Measurements from ENCODE around the gene TCAP. TPM values are rescaled to one million over a fixed set of nuclear protein-coding genes. Genes with fewer than 3 reads are reported as not detected.
A peak's percentile ranks its signal among the peaks of the same experiment; 100 is the strongest.
"Not testable (repeated sequence)": the region's sequence is repeated elsewhere in the genome, so short reads cannot be mapped to it uniquely, and the experiment has no call there.

Gene TCAP
- total RNA-seq, 1 experiment from 2014 or later: 0.91 TPM

- in situ Hi-C loops (cut with HindIII; ENCODE audit: low pct_unique_long_range_greater_than_20kb, low sequenced_read_pairs): loop anchor here (25.0 kb wide), 1 partner anchor 152 kb away; no protein-coding TSS in a partner anchor
- no peak for DNase-seq (ENCODE audit: low read depth)
Measured at GRCh38 chr17:39688945-39689344, 23.8 kb downstream of the TCAP start.

- in situ Hi-C loops (cut with HindIII; ENCODE audit: low pct_unique_long_range_greater_than_20kb, low sequenced_read_pairs): loop anchor here (25.0 kb wide), 1 partner anchor 157 kb away; no protein-coding TSS in a partner anchor
Measured at GRCh38 chr17:39694593-39694992, 29.4 kb downstream of the TCAP start.

GRCh38 chr17:39695089-39695474, 29.9 kb downstream of the TCAP start:
- in situ Hi-C loops (cut with HindIII; ENCODE audit: low pct_unique_long_range_greater_than_20kb, low sequenced_read_pairs): loop anchor here (25.0 kb wide), 1 partner anchor 158 kb away; no protein-coding TSS in a partner anchor
- DNase-seq (ENCODE audit: low read depth): no peak

More at GRCh38 chr17:39694593-39694992, 29.4 kb downstream of the TCAP start:
- DNase-seq (ENCODE audit: low read depth): no peak

GRCh38 chr17:39696731-39697130, 31.6 kb downstream of the TCAP start:
- in situ Hi-C loops (cut with HindIII; ENCODE audit: low pct_unique_long_range_greater_than_20kb, low sequenced_read_pairs): loop anchor here (25.0 kb wide), 1 partner anchor 159 kb away; no protein-coding TSS in a partner anchor
- DNase-seq (ENCODE audit: low read depth): no peak

GRCh38 chr17:39697961-39698360, 32.8 kb downstream of the TCAP start:
- no peak for DNase-seq (ENCODE audit: low read depth)
- in situ Hi-C loops (cut with HindIII; ENCODE audit: low pct_unique_long_range_greater_than_20kb, low sequenced_read_pairs): loop anchor here (25.0 kb wide), 1 partner anchor 161 kb away; no protein-coding TSS in a partner anchor

GRCh38 chr17:39699157-39699817, 34.1 kb downstream of the TCAP start:
- in situ Hi-C loops (cut with HindIII; ENCODE audit: low pct_unique_long_range_greater_than_20kb, low sequenced_read_pairs): loop anchor here (25.0 kb wide), 1 partner anchor 162 kb away; no protein-coding TSS in a partner anchor
- not testable (repeated sequence) for DNase-seq (ENCODE audit: low read depth)

- peak; percentile 80 for DNase-seq (ENCODE audit: low read depth)
- in situ Hi-C loops (cut with HindIII; ENCODE audit: low pct_unique_long_range_greater_than_20kb, low sequenced_read_pairs): loop anchor here (25.0 kb wide), 1 partner anchor 162 kb away; no protein-coding TSS in a partner anchor
Measured at GRCh38 chr17:39699818-39700147, 34.6 kb downstream of the TCAP start, which contains the start of gene ERBB2. TSS of gene ERBB2 (plus strand) at chr17:39700064. CDS start at chr17:39700239, 175 bp downstream.

GRCh38 chr17:39700148-39700987, 35.2 kb downstream of the TCAP start:
- in situ Hi-C loops (cut with HindIII; ENCODE audit: low pct_unique_long_range_greater_than_20kb, low sequenced_read_pairs): no loop called here

GRCh38 chr17:39701012-39701783, 36.0 kb downstream of the TCAP start:
- in situ Hi-C loops (cut with HindIII; ENCODE audit: low pct_unique_long_range_greater_than_20kb, low sequenced_read_pairs): no loop called here
- DNase-seq (ENCODE audit: low read depth): peak; percentile 7

More at GRCh38 chr17:39700148-39700987, 35.2 kb downstream of the TCAP start:
- DNase-seq (ENCODE audit: low read depth): peak; percentile 37

- no peak for DNase-seq (ENCODE audit: low read depth)
- in situ Hi-C loops (cut with HindIII; ENCODE audit: low pct_unique_long_range_greater_than_20kb, low sequenced_read_pairs): no loop called here
Measured at GRCh38 chr17:39701784-39702422, 36.8 kb downstream of the TCAP start.

- DNase-seq (ENCODE audit: low read depth): no peak
- in situ Hi-C loops (cut with HindIII; ENCODE audit: low pct_unique_long_range_greater_than_20kb, low sequenced_read_pairs): no loop called here
Measured at GRCh38 chr17:39702901-39703893, 38.0 kb downstream of the TCAP start.

- in situ Hi-C loops (cut with HindIII; ENCODE audit: low pct_unique_long_range_greater_than_20kb, low sequenced_read_pairs): no loop called here
- no peak for DNase-seq (ENCODE audit: low read depth)
Measured at GRCh38 chr17:39703913-39704312, 38.8 kb downstream of the TCAP start.

GRCh38 chr17:39704821-39705551, 39.8 kb downstream of the TCAP start:
- in situ Hi-C loops (cut with HindIII; ENCODE audit: low pct_unique_long_range_greater_than_20kb, low sequenced_read_pairs): no loop called here
- no peak for DNase-seq (ENCODE audit: low read depth)

GRCh38 chr17:39705786-39706348, 40.7 kb downstream of the TCAP start:
- in situ Hi-C loops (cut with HindIII; ENCODE audit: low pct_unique_long_range_greater_than_20kb, low sequenced_read_pairs): no loop called here
- DNase-seq (ENCODE audit: low read depth): no peak

GRCh38 chr17:39706383-39706782, 41.2 kb downstream of the TCAP start:
- in situ Hi-C loops (cut with HindIII; ENCODE audit: low pct_unique_long_range_greater_than_20kb, low sequenced_read_pairs): no loop called here

GRCh38 chr17:39706921-39707337, 41.8 kb downstream of the TCAP start:
- in situ Hi-C loops (cut with HindIII; ENCODE audit: low pct_unique_long_range_greater_than_20kb, low sequenced_read_pairs): no loop called here
- no peak for DNase-seq (ENCODE audit: low read depth)

More at GRCh38 chr17:39706383-39706782, 41.2 kb downstream of the TCAP start:
- no peak for DNase-seq (ENCODE audit: low read depth)
